WERI-Rb-1 (cell line): ENCODE results near the gene GAK.

Experiments
- DNase-seq: peaks from one replicate; pipeline ENCODE4 v3.0.0-alpha.2; 2020
- H3K27ac ChIP-seq: fragments of 250-450 bp; sonication (Bioruptor Pico); 2 replicates; pipeline ENCODE4 v1.5.1; 2020; ENCODE audit warnings: mild to moderate bottlenecking, moderate library complexity
- H3K27me3 ChIP-seq: fragments of 250-450 bp; sonication (Bioruptor Pico); 2 replicates; pipeline ENCODE4 v1.5.1; 2021; ENCODE audit warnings: mild to moderate bottlenecking, low read depth, moderate library complexity; ENCODE audit not compliant: insufficient read depth, severe bottlenecking
- H3K36me3 ChIP-seq: fragments of 250-450 bp; sonication (Bioruptor Pico); 2 replicates; pipeline ENCODE4 v1.5.1; 2020; ENCODE audit warnings: mild to moderate bottlenecking, moderate library complexity
- H3K4me3 ChIP-seq: 2 replicates; pipeline ENCODE4 v1.5.1; 2011; ENCODE audit warnings: low read depth, mild to moderate bottlenecking, control low read depth, low read length
- H3K9me3 ChIP-seq: fragments of 250-450 bp; sonication (Bioruptor Pico); 2 replicates; pipeline ENCODE4 v1.5.1; 2021; ENCODE audit warnings: mild to moderate bottlenecking, moderate library complexity; ENCODE audit not compliant: severe bottlenecking
- CTCF ChIP-seq: IDR thresholded peaks from 2 replicates; pipeline ENCODE4 v1.5.1; 2011; ENCODE audit warnings: low read depth, mild to moderate bottlenecking, control low read depth, inconsistent platforms, low read length

Gene GAK

DNA sequence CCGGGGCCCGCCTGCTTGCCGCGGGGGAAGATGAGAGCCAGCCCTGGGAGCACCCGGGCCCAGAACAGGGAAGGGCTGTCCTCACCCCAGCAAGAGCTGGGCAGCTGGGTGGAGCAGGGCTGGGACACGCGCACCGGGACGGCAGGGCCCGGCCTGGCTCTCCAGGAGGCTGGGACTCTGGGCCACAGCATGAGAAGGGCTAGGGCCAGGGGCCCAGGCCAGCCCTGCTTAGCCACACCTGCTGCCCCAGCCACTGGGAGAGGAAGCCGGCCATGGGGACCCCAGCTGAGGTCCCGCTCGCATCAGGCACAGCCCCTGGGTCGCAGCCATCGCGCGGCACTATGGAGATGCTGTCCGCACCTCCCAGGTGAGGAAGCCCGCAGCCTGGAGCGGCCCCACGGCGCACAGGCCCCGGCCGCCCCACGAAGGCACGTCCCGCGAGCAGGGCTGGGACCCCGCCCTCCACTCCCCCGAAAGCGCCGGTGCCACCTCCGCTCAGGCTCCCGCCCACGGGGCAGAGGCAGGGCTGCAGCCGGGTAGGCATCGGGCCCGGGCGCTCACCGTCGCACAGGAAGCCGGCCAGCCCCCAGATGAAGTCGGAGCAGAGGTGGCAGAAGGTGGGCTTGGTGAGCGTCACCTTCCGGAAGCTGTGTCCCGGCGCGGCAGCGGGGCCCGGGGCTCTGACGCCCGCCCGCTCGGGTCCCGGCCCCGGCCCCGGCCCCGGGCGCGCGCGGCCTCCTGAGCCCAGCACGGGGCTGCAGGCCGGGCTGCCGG, 40.7 kb upstream of the GAK start:
- DNase-seq: no peak
- H3K4me3 ChIP-seq: peak overlapping the region; percentile 65
- no peak for TF ChIP-seq CTCF
- H3K27me3 ChIP-seq: no peaks in the 10 kb centered on the region
- no peak overlapping the region for H3K27ac ChIP-seq
- H3K9me3 ChIP-seq: peaks cover 13% of the 10 kb centered on the region
- H3K36me3 ChIP-seq: no peaks in the 10 kb centered on the region

DNA sequence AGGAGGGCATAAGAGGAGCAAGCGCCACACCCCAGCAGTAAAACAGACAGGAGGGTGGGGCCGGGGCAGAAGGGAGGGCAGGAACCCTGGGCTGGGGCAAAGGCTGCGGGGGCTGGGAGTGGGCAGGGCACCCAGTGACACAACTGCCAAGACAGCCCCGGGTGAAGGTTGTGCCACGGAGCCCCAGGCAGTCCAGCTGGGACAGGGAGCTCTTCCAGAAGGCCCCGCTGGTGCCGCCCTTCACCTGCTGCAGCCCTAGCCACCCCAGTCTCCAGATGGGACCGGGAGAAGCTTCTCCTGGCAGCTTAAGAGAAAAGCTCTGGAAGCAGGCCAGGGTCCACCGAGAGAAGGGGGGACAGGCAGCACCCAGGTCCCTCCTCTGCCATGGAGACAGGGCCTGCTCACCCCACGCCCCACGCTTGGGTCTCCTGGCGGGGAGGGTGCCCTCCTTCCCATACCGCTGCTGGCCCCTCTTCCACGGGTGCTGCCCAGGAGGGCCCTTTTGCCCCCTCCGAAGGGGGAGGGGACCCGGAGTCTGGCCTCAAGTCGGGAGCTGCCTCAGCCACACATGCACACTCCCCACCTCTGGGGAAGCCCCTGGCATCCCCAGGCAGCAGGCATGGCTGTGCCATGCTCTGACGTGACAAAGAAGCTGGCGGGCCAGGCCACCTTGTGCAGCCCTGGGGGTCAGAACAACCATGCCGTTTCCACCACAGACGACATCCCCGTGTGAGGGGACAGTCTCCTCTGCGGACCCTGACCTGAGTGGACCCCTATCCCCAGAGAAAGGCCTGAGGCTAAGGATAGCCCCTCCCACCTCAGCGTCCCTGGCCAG, 39.8 kb upstream of the GAK start:
- TF ChIP-seq CTCF: no peak
- H3K4me3 ChIP-seq: peak overlapping the region; percentile 65
- H3K27me3 ChIP-seq: no peaks in the 10 kb centered on the region
- H3K36me3 ChIP-seq: no peaks in the 10 kb centered on the region
- peaks cover 13% of the 10 kb centered on the region for H3K9me3 ChIP-seq
- peak; percentile 52 for DNase-seq
- H3K27ac ChIP-seq: no peak overlapping the region

DNA sequence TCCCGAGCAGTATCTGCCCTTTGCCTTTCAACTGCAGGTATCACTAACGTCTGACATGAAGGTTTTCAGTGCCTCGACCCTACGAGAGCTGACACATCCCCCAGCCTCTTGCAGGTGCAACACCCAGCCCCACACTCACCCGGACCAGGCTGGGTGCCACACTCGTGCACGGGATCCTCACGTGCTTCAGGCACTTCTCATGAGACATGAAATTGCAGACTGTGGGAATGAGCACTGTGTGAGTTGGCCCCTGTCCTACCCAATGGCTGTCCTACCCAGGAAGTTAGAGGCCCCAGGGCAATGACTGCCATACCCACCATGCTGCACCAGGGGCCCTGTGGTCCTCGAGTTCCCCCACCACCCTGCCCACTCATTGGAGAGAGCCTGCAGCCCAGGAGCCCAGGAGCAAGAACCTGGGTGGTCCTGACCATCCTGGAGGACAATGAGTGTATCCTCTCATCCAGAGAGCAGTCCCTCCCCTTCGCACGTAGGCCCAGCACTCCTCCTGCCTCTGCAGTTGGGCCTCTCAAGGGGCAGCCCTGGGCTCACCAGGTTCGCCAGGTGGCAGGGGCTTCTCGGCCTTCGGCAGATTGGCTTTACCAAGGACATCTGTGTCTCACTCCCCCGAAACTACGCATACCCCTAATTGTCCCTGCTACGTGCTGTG, 38.9 kb upstream of the GAK start:
- H3K27me3 ChIP-seq: no peaks in the 10 kb centered on the region
- H3K9me3 ChIP-seq: peaks cover 13% of the 10 kb centered on the region
- H3K27ac ChIP-seq: no peak overlapping the region
- no peak overlapping the region for H3K4me3 ChIP-seq
- DNase-seq: no peak
- H3K36me3 ChIP-seq: no peaks in the 10 kb centered on the region; the same call in 1 of the 2 replicates
- no peak for TF ChIP-seq CTCF

GRCh38 chr4:970046-970745, 38.1 kb upstream of the GAK start:
- no peaks in the 10 kb centered on the region; the same call in 1 of the 2 replicates for H3K36me3 ChIP-seq
- H3K9me3 ChIP-seq: peaks cover 13% of the 10 kb centered on the region
- no peak for DNase-seq
- H3K27me3 ChIP-seq: no peaks in the 10 kb centered on the region
- TF ChIP-seq CTCF: no peak
- no peak overlapping the region for H3K4me3 ChIP-seq
- no peak overlapping the region for H3K27ac ChIP-seq

DNA sequence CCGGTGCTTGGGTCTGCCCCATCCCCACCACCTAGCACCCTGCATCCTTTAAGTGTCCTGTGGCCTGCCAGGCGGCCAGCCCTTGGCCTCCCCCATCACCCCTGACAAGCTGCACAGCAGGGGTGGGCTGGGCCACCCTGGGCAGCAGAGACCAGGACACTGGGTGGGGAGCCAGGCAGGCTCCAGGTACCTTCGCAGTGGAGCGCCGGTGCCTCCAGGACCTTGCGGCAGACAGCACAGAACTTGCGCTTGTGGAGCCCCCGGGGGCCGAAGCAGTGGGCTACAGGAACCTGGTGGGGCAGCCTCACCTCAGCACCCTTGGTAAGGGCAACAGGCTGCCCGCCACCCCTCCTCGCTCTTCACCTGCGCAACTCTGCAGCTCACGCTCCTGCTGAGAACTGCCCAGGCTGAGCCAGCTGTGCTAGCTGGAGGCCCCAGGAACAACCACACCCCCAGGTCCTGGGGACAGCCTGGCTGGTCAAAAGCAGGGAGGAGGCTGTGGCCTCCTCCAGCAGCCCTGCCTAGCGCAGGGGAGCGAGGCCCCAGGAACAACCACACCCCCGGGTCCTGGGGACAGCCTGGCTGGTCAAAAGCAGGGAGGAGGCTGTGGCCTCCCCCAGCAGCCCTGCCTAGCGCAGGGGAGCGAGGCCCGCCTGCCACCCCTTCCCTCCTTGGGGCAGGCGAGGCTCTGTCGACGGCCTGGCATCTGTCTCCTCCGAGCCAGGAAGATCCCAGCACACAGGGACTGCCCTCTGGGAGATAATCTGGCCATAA, 36.7 kb upstream of the GAK start:
- TF ChIP-seq CTCF: no peak
- H3K27me3 ChIP-seq: no peaks in the 10 kb centered on the region
- H3K4me3 ChIP-seq: no peak overlapping the region
- no peak for DNase-seq
- no peak overlapping the region for H3K27ac ChIP-seq
- H3K9me3 ChIP-seq: peaks cover 3% of the 10 kb centered on the region
- H3K36me3 ChIP-seq: no peaks in the 10 kb centered on the region; the same call in 1 of the 2 replicates
